ENCODE measurements around the gene CTDSPL. TPM values are rescaled to one million over a fixed set of nuclear protein-coding genes. Genes with fewer than 3 reads are reported as not detected.
"Not testable (repeated sequence)": the region's sequence is repeated elsewhere in the genome, so short reads cannot be mapped to it uniquely, and the experiment has no call there.

The CTDSPL gene
- total RNA-seq, 1 experiment from 2014 or later = 27.4 TPM

DNA sequence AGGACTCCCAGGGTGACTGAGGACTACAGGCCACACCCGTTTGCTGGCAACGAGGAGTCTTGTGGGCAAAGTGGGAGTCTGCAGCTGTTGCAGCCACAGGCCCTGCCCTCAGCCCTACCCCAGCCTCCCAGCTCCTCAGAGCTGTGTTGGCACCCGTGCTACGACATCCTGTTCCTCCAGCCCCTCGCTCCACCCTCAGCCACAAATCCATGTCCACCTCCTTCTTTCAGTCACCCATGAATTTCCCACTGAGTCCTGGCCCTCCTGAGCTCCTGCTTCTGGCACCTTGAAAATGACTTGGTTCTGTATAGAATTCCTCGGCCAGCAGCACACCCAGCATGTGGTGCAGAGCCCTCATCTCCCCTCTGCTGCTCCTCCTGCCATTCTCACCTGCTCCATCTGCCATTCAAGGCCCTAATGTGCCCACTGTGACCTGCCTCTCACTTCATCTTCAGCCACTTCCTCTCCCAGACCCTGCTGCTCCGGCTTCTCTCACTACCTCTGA, 108.0 kb downstream of the CTDSPL start:
- H3K9me3 ChIP-seq (replicated peaks) = no peaks in the 10 kb centered on the region
- H3K27ac ChIP-seq = no peak overlapping the region
- H3K4me3 ChIP-seq = no peak overlapping the region
- no peak for DNase-seq (ENCODE audit: low read depth in 1 of 2, low spot score in 2 of 2)
- no peaks in the 10 kb centered on the region for H3K27me3 ChIP-seq (replicated peaks)
- H3K36me3 ChIP-seq = peaks cover 6% of the 10 kb centered on the region; the same call in 1 of the 2 replicates
- H3K4me1 ChIP-seq (replicated peaks) = peaks cover 12% of the 10 kb centered on the region

DNA sequence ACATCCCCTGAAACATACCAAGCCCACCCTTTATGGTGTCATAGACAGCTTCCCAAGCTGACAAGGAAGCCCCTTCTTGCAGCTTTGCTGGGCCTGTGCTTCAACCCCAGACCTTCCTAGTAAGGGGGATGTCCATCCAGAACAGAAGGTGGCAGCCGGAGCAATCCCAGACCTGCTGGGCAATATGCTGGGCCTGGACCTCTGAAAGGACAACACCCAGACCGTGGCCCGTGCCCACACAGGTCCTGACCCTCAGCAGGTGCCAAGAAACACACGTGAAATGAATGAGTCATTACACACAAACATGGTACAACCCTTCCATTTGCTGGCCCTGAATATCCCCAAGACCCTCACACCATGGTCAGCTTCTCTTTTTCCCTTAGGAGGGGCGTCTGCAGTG, 109.1 kb downstream of the CTDSPL start:
- Histone ChIP-seq H3K27me3 (replicated peaks) (no peaks in the 10 kb centered on the region), H3K4me3 (no peak overlapping the region), H3K9me3 (replicated peaks) (no peaks in the 10 kb centered on the region), H3K27ac (no peak overlapping the region), H3K4me1 (replicated peaks) (peaks cover 12% of the 10 kb centered on the region), H3K36me3 (peaks cover 16% of the 10 kb centered on the region)
- no peak for DNase-seq (ENCODE audit: low read depth in 1 of 2, low spot score in 2 of 2)

GRCh38 chr3:37971467-37971866, 109.8 kb downstream of the CTDSPL start:
- Histone ChIP-seq H3K27ac (no peak overlapping the region), H3K4me3 (no peak overlapping the region), H3K36me3 (peaks cover 21% of the 10 kb centered on the region), H3K4me1 (replicated peaks) (peaks cover 12% of the 10 kb centered on the region), H3K9me3 (replicated peaks) (no peaks in the 10 kb centered on the region), H3K27me3 (replicated peaks) (no peaks in the 10 kb centered on the region)
- no peak for DNase-seq (ENCODE audit: low read depth in 1 of 2, low spot score in 2 of 2)

DNA sequence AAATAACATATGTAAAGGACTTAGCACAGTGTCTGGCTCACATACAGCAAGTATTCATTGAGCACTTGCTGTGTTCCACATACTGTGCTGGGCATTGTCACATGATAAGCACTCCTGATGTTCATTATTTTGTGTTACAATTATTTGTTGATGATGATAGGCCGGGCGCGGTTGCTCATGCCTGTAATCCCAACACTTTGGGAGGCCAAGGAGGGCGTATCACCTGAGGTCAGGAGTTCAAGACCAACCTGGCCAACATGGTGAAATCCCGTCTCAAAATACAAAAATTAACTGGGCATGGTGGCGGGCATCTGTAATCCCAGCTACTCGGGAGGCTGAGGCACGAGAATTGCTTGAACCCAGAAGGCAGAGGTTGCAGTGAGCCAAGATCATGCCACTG, 110.4 kb downstream of the CTDSPL start:
- H3K27me3 ChIP-seq (replicated peaks); DNase-seq (ENCODE audit: low read depth in 1 of 2, low spot score in 2 of 2); H3K4me3 ChIP-seq; H3K27ac ChIP-seq; H3K9me3 ChIP-seq (replicated peaks): not testable (repeated sequence)
- Histone ChIP-seq H3K4me1 (replicated peaks) (peaks cover 10% of the 10 kb centered on the region), H3K36me3 (peaks cover 24% of the 10 kb centered on the region)

- H3K27me3 ChIP-seq (replicated peaks) = no peaks in the 10 kb centered on the region
- H3K4me3 ChIP-seq = no peak overlapping the region
- no peak for DNase-seq (ENCODE audit: low read depth in 1 of 2, low spot score in 2 of 2)
- peaks cover 20% of the 10 kb centered on the region for H3K36me3 ChIP-seq
- H3K9me3 ChIP-seq (replicated peaks) = no peaks in the 10 kb centered on the region
- peaks cover 8% of the 10 kb centered on the region; the same call in 1 of the 2 replicates for H3K4me1 ChIP-seq (replicated peaks)
- H3K27ac ChIP-seq = no peak overlapping the region
Measured at GRCh38 chr3:37973246-37974054, 111.8 kb downstream of the CTDSPL start.

- Histone ChIP-seq H3K4me1 (replicated peaks) (peaks cover 8% of the 10 kb centered on the region; the same call in 1 of the 2 replicates), H3K27ac (no peak overlapping the region), H3K4me3 (no peak overlapping the region), H3K27me3 (replicated peaks) (no peaks in the 10 kb centered on the region), H3K9me3 (replicated peaks) (no peaks in the 10 kb centered on the region), H3K36me3 (peaks cover 19% of the 10 kb centered on the region)
- no peak for DNase-seq (ENCODE audit: low read depth in 1 of 2, low spot score in 2 of 2)
Measured at GRCh38 chr3:37974121-37975083, 112.7 kb downstream of the CTDSPL start.

- Histone ChIP-seq H3K36me3 (peaks cover 23% of the 10 kb centered on the region), H3K9me3 (replicated peaks) (no peaks in the 10 kb centered on the region), H3K4me3 (no peak overlapping the region), H3K27ac (no peak overlapping the region), H3K4me1 (replicated peaks) (no peaks in the 10 kb centered on the region), H3K27me3 (replicated peaks) (no peaks in the 10 kb centered on the region)
- no peak for DNase-seq (ENCODE audit: low read depth in 1 of 2, low spot score in 2 of 2)
Measured at GRCh38 chr3:37979541-37980461, 118.1 kb downstream of the CTDSPL start.

DNA sequence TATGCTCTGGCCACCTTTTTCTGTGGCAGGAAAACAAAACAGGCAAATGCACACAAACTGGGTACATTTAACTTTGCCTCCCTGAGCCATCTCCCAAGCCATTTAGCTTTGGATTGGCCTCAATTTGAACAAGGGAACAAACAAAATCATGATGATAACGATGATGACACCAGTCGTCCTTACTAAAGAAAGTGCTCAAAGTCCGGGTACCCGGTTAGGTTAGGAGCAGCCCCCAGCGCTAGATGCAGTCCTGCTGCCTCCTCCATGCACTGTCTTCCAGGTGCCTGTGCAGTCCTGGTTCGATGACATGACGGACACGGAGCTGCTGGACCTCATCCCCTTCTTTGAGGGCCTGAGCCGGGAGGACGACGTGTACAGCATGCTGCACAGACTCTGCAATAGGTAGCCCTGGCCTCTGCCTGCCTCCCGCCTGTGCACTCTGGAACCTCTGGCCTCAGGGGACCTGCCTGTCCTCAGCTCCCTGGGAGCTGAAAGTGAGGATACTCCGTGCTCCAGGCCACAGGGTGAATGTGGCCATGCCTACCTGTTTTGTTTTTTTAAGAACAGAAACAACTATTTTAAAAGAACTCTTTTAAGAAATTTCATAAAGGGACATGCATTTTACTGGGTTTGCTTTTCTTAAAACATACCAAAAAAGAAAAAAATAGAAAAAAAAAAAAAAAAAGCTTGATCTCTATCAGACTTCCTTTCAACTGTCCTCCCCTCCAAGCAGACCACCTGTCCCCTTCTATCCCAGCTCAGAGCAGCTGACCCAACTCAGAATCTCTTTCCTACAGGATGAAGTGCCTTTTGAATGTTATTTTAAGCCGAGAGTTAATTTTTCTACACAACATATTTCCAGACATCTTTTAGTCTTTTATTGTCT, 119.0 kb downstream of the CTDSPL start:
- Histone ChIP-seq H3K4me1 (replicated peaks) (no peaks in the 10 kb centered on the region), H3K4me3 (no peak overlapping the region), H3K9me3 (replicated peaks) (no peaks in the 10 kb centered on the region), H3K27me3 (replicated peaks) (no peaks in the 10 kb centered on the region), H3K36me3 (peaks cover 15% of the 10 kb centered on the region), H3K27ac (no peak overlapping the region)
- no peak for DNase-seq (ENCODE audit: low read depth in 1 of 2, low spot score in 2 of 2)

- H3K9me3 ChIP-seq (replicated peaks) = no peaks in the 10 kb centered on the region
- no peak overlapping the region for H3K27ac ChIP-seq
- no peak for DNase-seq (ENCODE audit: low read depth in 1 of 2, low spot score in 2 of 2)
- H3K36me3 ChIP-seq = peaks cover 10% of the 10 kb centered on the region
- H3K27me3 ChIP-seq (replicated peaks) = no peaks in the 10 kb centered on the region
- no peak overlapping the region for H3K4me3 ChIP-seq
- H3K4me1 ChIP-seq (replicated peaks) = no peaks in the 10 kb centered on the region
Measured at GRCh38 chr3:37981348-37981664, 119.6 kb downstream of the CTDSPL start.

GRCh38 chr3:37982331-37982730, 120.7 kb downstream of the CTDSPL start:
- no peak for DNase-seq (ENCODE audit: low read depth in 1 of 2, low spot score in 2 of 2)
- Histone ChIP-seq H3K4me1 (replicated peaks) (no peaks in the 10 kb centered on the region), H3K4me3 (no peak overlapping the region), H3K27ac (no peak overlapping the region), H3K27me3 (replicated peaks) (no peaks in the 10 kb centered on the region), H3K36me3 (peaks cover 6% of the 10 kb centered on the region), H3K9me3 (replicated peaks) (no peaks in the 10 kb centered on the region)

GRCh38 chr3:37984051-37984450, 122.4 kb downstream of the CTDSPL start:
- H3K27ac ChIP-seq = no peak overlapping the region
- no peaks in the 10 kb centered on the region for H3K9me3 ChIP-seq (replicated peaks)

DNA sequence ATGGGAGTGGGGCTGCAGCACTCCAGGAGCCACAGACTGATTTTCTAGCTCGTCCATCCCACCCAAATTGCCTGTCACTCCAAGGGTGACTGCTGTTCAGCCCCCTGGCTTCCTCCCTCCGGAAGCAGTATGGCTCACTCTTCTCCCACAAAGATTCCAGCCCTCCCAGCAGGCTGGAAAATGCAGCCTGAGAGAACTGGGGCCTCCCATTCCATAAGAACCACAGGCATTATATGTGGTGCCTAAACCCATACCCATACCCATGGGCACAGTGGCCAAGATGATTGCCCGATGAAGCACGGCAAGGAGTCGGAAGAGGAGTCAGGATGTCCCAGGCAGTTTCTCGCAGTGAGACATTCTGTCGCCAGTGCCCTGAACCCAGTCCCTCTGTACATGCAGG, 122.9 kb downstream of the CTDSPL start:
- H3K36me3 ChIP-seq = peaks cover 6% of the 10 kb centered on the region
- H3K4me1 ChIP-seq (replicated peaks) = no peaks in the 10 kb centered on the region
- DNase-seq (ENCODE audit: low read depth in 1 of 2, low spot score in 2 of 2) = no peak
- no peaks in the 10 kb centered on the region for H3K9me3 ChIP-seq (replicated peaks)
- H3K4me3 ChIP-seq = no peak overlapping the region
- H3K27ac ChIP-seq = no peak overlapping the region
- no peaks in the 10 kb centered on the region for H3K27me3 ChIP-seq (replicated peaks)

More at GRCh38 chr3:37984051-37984450, 122.4 kb downstream of the CTDSPL start:
- Histone ChIP-seq H3K4me3 (no peak overlapping the region), H3K36me3 (peaks cover 6% of the 10 kb centered on the region), H3K27me3 (replicated peaks) (no peaks in the 10 kb centered on the region), H3K4me1 (replicated peaks) (no peaks in the 10 kb centered on the region)
- DNase-seq (ENCODE audit: low read depth in 1 of 2, low spot score in 2 of 2) = no peak

All from SJSA1 (cell line).